NCI-H524 (cell line): ENCODE results near the gene TAS2R46.
"Not testable (repeated sequence)": the region's sequence is repeated elsewhere in the genome, so short reads cannot be mapped to it uniquely, and the experiment has no call there.

Experiments used
- DNase-seq, 2 experiments: peaks; one replicate each; lab custom pipeline; 2025; lab: John Stamatoyannopoulos, UW

The TAS2R46 gene

GRCh38 chr12:11062194-11062593 lies at the start of gene TAS2R46:
TSS of gene TAS2R46 (minus strand) at chr12:11062294. CDS start at chr12:11062294, 0 bp downstream.
- not testable (repeated sequence) for DNase-seq

GRCh38 chr12:11111213-11111612 lies 49.1 kb upstream of the TAS2R46 start:
- not testable (repeated sequence) for DNase-seq

GRCh38 chr12:11108862-11109261 lies 46.8 kb upstream of the TAS2R46 start:
- no peak for DNase-seq

GRCh38 chr12:11107719-11108118 lies 45.6 kb upstream of the TAS2R46 start:
- no peak for DNase-seq

- DNase-seq: no peak
Measured at GRCh38 chr12:11106288-11106687, 44.2 kb upstream of the TAS2R46 start.

- DNase-seq: no peak
Measured at GRCh38 chr12:11105546-11105945, 43.5 kb upstream of the TAS2R46 start.

GRCh38 chr12:11094910-11095309 lies 32.8 kb upstream of the TAS2R46 start:
- DNase-seq: not testable (repeated sequence)

GRCh38 chr12:11092128-11092527 lies 30.0 kb upstream of the TAS2R46 start, which contains the start of gene TAS2R43:
TSS of gene TAS2R43 (minus strand) at chr12:11092313. CDS start at chr12:11092229, 84 bp downstream.
- DNase-seq: no peak

- no peak for DNase-seq
Measured at GRCh38 chr12:11089246-11089645, 27.2 kb upstream of the TAS2R46 start.

- no peak for DNase-seq
Measured at GRCh38 chr12:11085419-11085818, 23.3 kb upstream of the TAS2R46 start.

GRCh38 chr12:11081987-11082386 lies 19.9 kb upstream of the TAS2R46 start:
- no peak for DNase-seq

GRCh38 chr12:11078246-11078645 lies 16.2 kb upstream of the TAS2R46 start:
- DNase-seq: no peak

- no peak for DNase-seq
Measured at GRCh38 chr12:11075642-11076041, 13.5 kb upstream of the TAS2R46 start.

GRCh38 chr12:11071414-11071813 lies 9.3 kb upstream of the TAS2R46 start:
- DNase-seq: no peak

- no peak for DNase-seq
Measured at GRCh38 chr12:11070999-11071398, 8.9 kb upstream of the TAS2R46 start.

GRCh38 chr12:11069854-11070365 lies 7.8 kb upstream of the TAS2R46 start:
- no peak for DNase-seq

- no peak for DNase-seq
Measured at GRCh38 chr12:11067514-11067913, 5.4 kb upstream of the TAS2R46 start.

- DNase-seq: no peak
Measured at GRCh38 chr12:11059784-11060183, 2.3 kb downstream of the TAS2R46 start.

GRCh38 chr12:11059041-11059440 lies 3.1 kb downstream of the TAS2R46 start:
- no peak for DNase-seq

- DNase-seq: no peak
Measured at GRCh38 chr12:11055306-11055705, 6.8 kb downstream of the TAS2R46 start.

GRCh38 chr12:11049806-11050531 lies 12.1 kb downstream of the TAS2R46 start:
- not testable (repeated sequence) for DNase-seq

- DNase-seq: not testable (repeated sequence)
Measured at GRCh38 chr12:11041366-11041765, 20.7 kb downstream of the TAS2R46 start.

GRCh38 chr12:11040162-11040561 lies 21.9 kb downstream of the TAS2R46 start:
- no peak for DNase-seq

GRCh38 chr12:11039171-11039570 lies 22.9 kb downstream of the TAS2R46 start:
- no peak for DNase-seq
